Measurements from ENCODE around the gene NENF.

The NENF gene

GRCh38 chr1:212455803-212456528, 23.2 kb downstream of the NENF start:
- Mint-ChIP-seq H3K4me1 (no peaks in the 10 kb centered on the region), H3K27me3 (no peaks in the 10 kb centered on the region), H3K9me3 (no peaks in the 10 kb centered on the region), H3K36me3 (ENCODE audit: insufficient read depth) (peaks cover 3% of the 10 kb centered on the region), H3K4me3 (no peak overlapping the region), H3K27ac (ENCODE audit: low read depth) (no peak overlapping the region)
- DNase-seq (ENCODE audit: low spot score in 2 of 2) = peak; percentile 70 to 87
- peak; percentile 52 for ATAC-seq (replicated peaks; ENCODE audit: extremely low read depth, poor library complexity, severe bottlenecking)

GRCh38 chr1:212457740-212458338, 25.1 kb downstream of the NENF start:
- Mint-ChIP-seq H3K27me3 (no peaks in the 10 kb centered on the region), H3K27ac (ENCODE audit: low read depth) (no peak overlapping the region), H3K9me3 (no peaks in the 10 kb centered on the region), H3K36me3 (ENCODE audit: insufficient read depth) (peaks cover 3% of the 10 kb centered on the region), H3K4me3 (no peak overlapping the region), H3K4me1 (no peaks in the 10 kb centered on the region)
- ATAC-seq (replicated peaks; ENCODE audit: extremely low read depth, poor library complexity, severe bottlenecking) = no peak
- peak; percentile 32 to 35 for DNase-seq (ENCODE audit: low spot score in 2 of 2)

GRCh38 chr1:212458817-212459216, 26.1 kb downstream of the NENF start:
- DNase-seq (ENCODE audit: low spot score in 2 of 2) = no peak
- no peaks in the 10 kb centered on the region for H3K4me1 Mint-ChIP-seq
- no peaks in the 10 kb centered on the region for H3K27me3 Mint-ChIP-seq
- H3K9me3 Mint-ChIP-seq = no peaks in the 10 kb centered on the region
- H3K4me3 Mint-ChIP-seq = no peak overlapping the region
- peaks cover 3% of the 10 kb centered on the region for H3K36me3 Mint-ChIP-seq (ENCODE audit: insufficient read depth)
- ATAC-seq (replicated peaks; ENCODE audit: extremely low read depth, poor library complexity, severe bottlenecking) = no peak
- no peak overlapping the region for H3K27ac Mint-ChIP-seq (ENCODE audit: low read depth)

- no peak for DNase-seq (ENCODE audit: low spot score in 2 of 2)
- Mint-ChIP-seq H3K9me3 (no peaks in the 10 kb centered on the region), H3K4me3 (no peak overlapping the region), H3K4me1 (no peaks in the 10 kb centered on the region), H3K27ac (ENCODE audit: low read depth) (no peak overlapping the region), H3K36me3 (ENCODE audit: insufficient read depth) (peaks cover 3% of the 10 kb centered on the region), H3K27me3 (no peaks in the 10 kb centered on the region)
- ATAC-seq (replicated peaks; ENCODE audit: extremely low read depth, poor library complexity, severe bottlenecking) = no peak
Measured at GRCh38 chr1:212459656-212460055, 26.9 kb downstream of the NENF start.

- no peak for DNase-seq (ENCODE audit: low spot score in 2 of 2)
- no peak overlapping the region for H3K4me3 Mint-ChIP-seq
- peaks cover 4% of the 10 kb centered on the region for H3K36me3 Mint-ChIP-seq (ENCODE audit: insufficient read depth)
- ATAC-seq (replicated peaks; ENCODE audit: extremely low read depth, poor library complexity, severe bottlenecking) = no peak
- no peak overlapping the region for H3K27ac Mint-ChIP-seq (ENCODE audit: low read depth)
- no peaks in the 10 kb centered on the region for H3K4me1 Mint-ChIP-seq
- no peaks in the 10 kb centered on the region for H3K27me3 Mint-ChIP-seq
- H3K9me3 Mint-ChIP-seq = no peaks in the 10 kb centered on the region
Measured at GRCh38 chr1:212460376-212460775, 27.7 kb downstream of the NENF start.

GRCh38 chr1:212461916-212462660, 29.4 kb downstream of the NENF start:
- peaks cover 3% of the 10 kb centered on the region for H3K36me3 Mint-ChIP-seq (ENCODE audit: insufficient read depth)
- ATAC-seq (replicated peaks; ENCODE audit: extremely low read depth, poor library complexity, severe bottlenecking) (no peak), DNase-seq (ENCODE audit: low spot score in 2 of 2) (no peak)
- H3K4me3 Mint-ChIP-seq = no peak overlapping the region
- H3K4me1 Mint-ChIP-seq = no peaks in the 10 kb centered on the region
- no peak overlapping the region for H3K27ac Mint-ChIP-seq (ENCODE audit: low read depth)
- no peaks in the 10 kb centered on the region for H3K9me3 Mint-ChIP-seq
- H3K27me3 Mint-ChIP-seq = no peaks in the 10 kb centered on the region

GRCh38 chr1:212463565-212464285, 31.0 kb downstream of the NENF start:
- H3K4me1 Mint-ChIP-seq = no peaks in the 10 kb centered on the region
- no peak overlapping the region for H3K27ac Mint-ChIP-seq (ENCODE audit: low read depth)
- no peak overlapping the region for H3K4me3 Mint-ChIP-seq
- ATAC-seq (replicated peaks; ENCODE audit: extremely low read depth, poor library complexity, severe bottlenecking) (no peak), DNase-seq (ENCODE audit: low spot score in 2 of 2) (no peak)
- no peaks in the 10 kb centered on the region for H3K9me3 Mint-ChIP-seq
- no peaks in the 10 kb centered on the region for H3K27me3 Mint-ChIP-seq
- H3K36me3 Mint-ChIP-seq (ENCODE audit: insufficient read depth) = peaks cover 5% of the 10 kb centered on the region

- Mint-ChIP-seq H3K9me3 (no peaks in the 10 kb centered on the region), H3K4me1 (no peaks in the 10 kb centered on the region), H3K4me3 (no peak overlapping the region), H3K27ac (ENCODE audit: low read depth) (no peak overlapping the region), H3K36me3 (ENCODE audit: insufficient read depth) (peaks cover 5% of the 10 kb centered on the region), H3K27me3 (no peaks in the 10 kb centered on the region)
- ATAC-seq (replicated peaks; ENCODE audit: extremely low read depth, poor library complexity, severe bottlenecking) (no peak), DNase-seq (ENCODE audit: low spot score in 2 of 2) (no peak)
Measured at GRCh38 chr1:212465311-212465710, 32.6 kb downstream of the NENF start.

- no peak for ATAC-seq (replicated peaks; ENCODE audit: extremely low read depth, poor library complexity, severe bottlenecking)
- H3K27me3 Mint-ChIP-seq = no peaks in the 10 kb centered on the region
- peaks cover 5% of the 10 kb centered on the region for H3K36me3 Mint-ChIP-seq (ENCODE audit: insufficient read depth)
- no peaks in the 10 kb centered on the region for H3K9me3 Mint-ChIP-seq
- H3K4me1 Mint-ChIP-seq = no peaks in the 10 kb centered on the region
- H3K4me3 Mint-ChIP-seq = no peak overlapping the region
- H3K27ac Mint-ChIP-seq (ENCODE audit: low read depth) = peak overlapping the region; percentile 49
- DNase-seq (ENCODE audit: low spot score in 2 of 2) = no peak
Measured at GRCh38 chr1:212466437-212466836, 33.7 kb downstream of the NENF start.

- H3K4me3 Mint-ChIP-seq = no peak overlapping the region
- H3K27me3 Mint-ChIP-seq = no peaks in the 10 kb centered on the region
- peaks cover 5% of the 10 kb centered on the region for H3K36me3 Mint-ChIP-seq (ENCODE audit: insufficient read depth)
- H3K4me1 Mint-ChIP-seq = no peaks in the 10 kb centered on the region
- H3K27ac Mint-ChIP-seq (ENCODE audit: low read depth) = peak overlapping the region; percentile 49
- no peaks in the 10 kb centered on the region for H3K9me3 Mint-ChIP-seq
- ATAC-seq (replicated peaks; ENCODE audit: extremely low read depth, poor library complexity, severe bottlenecking) (no peak), DNase-seq (ENCODE audit: low spot score in 2 of 2) (no peak)
Measured at GRCh38 chr1:212466898-212467650, 34.4 kb downstream of the NENF start.

GRCh38 chr1:212467843-212468482, 35.2 kb downstream of the NENF start:
- no peak for ATAC-seq (replicated peaks; ENCODE audit: extremely low read depth, poor library complexity, severe bottlenecking)
- no peak for DNase-seq (ENCODE audit: low spot score in 2 of 2)
- Mint-ChIP-seq H3K27me3 (no peaks in the 10 kb centered on the region), H3K9me3 (no peaks in the 10 kb centered on the region), H3K27ac (ENCODE audit: low read depth) (peak overlapping the region; percentile 79), H3K4me3 (peak overlapping the region; percentile 51), H3K4me1 (no peaks in the 10 kb centered on the region), H3K36me3 (ENCODE audit: insufficient read depth) (peaks cover 5% of the 10 kb centered on the region)

- Mint-ChIP-seq H3K4me1 (no peaks in the 10 kb centered on the region), H3K9me3 (no peaks in the 10 kb centered on the region), H3K36me3 (ENCODE audit: insufficient read depth) (peaks cover 3% of the 10 kb centered on the region), H3K4me3 (no peak overlapping the region), H3K27ac (ENCODE audit: low read depth) (no peak overlapping the region), H3K27me3 (no peaks in the 10 kb centered on the region)
- DNase-seq (ENCODE audit: low spot score in 2 of 2) = no peak
- ATAC-seq (replicated peaks; ENCODE audit: extremely low read depth, poor library complexity, severe bottlenecking) = no peak
Measured at GRCh38 chr1:212470059-212470458, 37.3 kb downstream of the NENF start.
